Naive thymus-derived CD8-positive, alpha-beta T cell (primary cell): Measurements from ENCODE around the gene ZNF582. TPM values are rescaled to one million over a fixed set of nuclear protein-coding genes. Genes with fewer than 3 reads are reported as not detected.
"Not testable (repeated sequence)": the region's sequence is repeated elsewhere in the genome, so short reads cannot be mapped to it uniquely, and the experiment has no call there.

Experiments
- ATAC-seq, 2 donors: fragments of 150-1000 bp; cut with Tn5 transposase in 1 of 2; sonication (Bioruptor Pico), chemical (Tn5 transposase) in 1 of 2; 1 replicate in 1 of 2; 2 replicates in 1 of 2; pipeline ENCODE4 v1.10.0; 2021; ENCODE audit warnings: mild to moderate bottlenecking in 2 of 2, moderate library complexity in 2 of 2
- POLR2A ChIA-PET: fragments of 350-600 bp; sonication (Branson Sonifier 250); formaldehyde crosslinking; loops from one replicate; lab custom pipeline; 2021; ENCODE audit warnings: antibody characterized with exemption; lab: Charles Lee
- DNase-seq, 10 donors: peaks; one replicate each; pipeline versions ENCODE4 v3.0.0 to v3.0.0-alpha.2; 2020 to 2022
- H3K27ac Mint-ChIP-seq, 10 donors: one replicate each; pipeline ENCODE4 v1.8.0; 2020 to 2022; ENCODE audit warnings: mild to moderate bottlenecking in 10 of 10, mixed read lengths in 10 of 10, moderate library complexity in 4 of 10, inconsistent platforms in 1 of 10
- H3K27me3 Mint-ChIP-seq, 5 donors: one replicate each; pipeline ENCODE4 v1.8.0; 2021 to 2022; ENCODE audit warnings: mixed read lengths in 5 of 5
- H3K36me3 Mint-ChIP-seq, 3 donors: one replicate each; pipeline ENCODE4 v1.8.0; 2020 to 2022; ENCODE audit warnings: mixed read lengths in 3 of 3, mild to moderate bottlenecking in 2 of 3, inconsistent platforms in 1 of 3
- H3K4me1 Mint-ChIP-seq, 4 donors: one replicate each; pipeline ENCODE4 v1.8.0; 2021 to 2022; ENCODE audit warnings: mixed read lengths in 4 of 4
- H3K4me3 Mint-ChIP-seq, 10 donors: one replicate each; pipeline ENCODE4 v1.8.0; 2020 to 2022; ENCODE audit warnings: mild to moderate bottlenecking in 10 of 10, mixed read lengths in 10 of 10, moderate library complexity in 6 of 10, inconsistent platforms in 1 of 10
- H3K9me3 Mint-ChIP-seq, 9 donors: one replicate each; pipeline ENCODE4 v1.8.0; 2020 to 2022; ENCODE audit warnings: mixed read lengths in 9 of 9, mild to moderate bottlenecking in 3 of 9, inconsistent platforms in 1 of 9, moderate library complexity in 1 of 9
- polyA plus RNA-seq, 3 donors: library from polyadenylated mRNA; unstranded; fragments of 300-500 nt; fragmentation: Illumina TruSeq; gene quantifications; one replicate each; pipeline ENCODE4 v1.2.3, GENCODE V29; 2021
- total RNA-seq, 8 experiments: library from RNA in 2 of 8; stranded (reverse) in 2 of 8; gene quantifications; one replicate each; pipeline ENCODE4 v1.2.3 and lab custom pipeline; 2021 to 2026

The ZNF582 gene
- total and polyA plus RNA-seq, 5 experiments from 2014 or later = 5.6 to 7.1 (median 6.5) TPM

- ATAC-seq = no peak
- Mint-ChIP-seq H3K27ac (no peak overlapping the region), H3K27me3 (no peaks in the 10 kb centered on the region), H3K4me1 (peaks cover 0 to 2% (median 0%) of the 10 kb centered on the region in 4 donors), H3K36me3 (peaks cover 0 to under 1% (median 0%) of the 10 kb centered on the region in 3 donors), H3K4me3 (no peak overlapping the region), H3K9me3 (peaks cover 0 to 2% (median 0%) of the 10 kb centered on the region in 9 donors)
- POLR2A ChIA-PET = no interaction called here
- no peak for DNase-seq
These were observed 45.0 kb downstream of the ZNF582 start for GRCh38 chr19:56348289-56348877.

- no peak for DNase-seq
- no peak for ATAC-seq
- Mint-ChIP-seq H3K4me3 (no peak overlapping the region), H3K4me1 (peaks cover 0 to 2% (median 0%) of the 10 kb centered on the region in 4 donors), H3K27ac (no peak overlapping the region), H3K9me3 (peaks cover 0 to 11% (median 7%) of the 10 kb centered on the region in 9 donors), H3K36me3 (peaks cover 5 to 12% (median 11%) of the 10 kb centered on the region in 3 donors), H3K27me3 (peaks cover 6 to 10% (median 7%) of the 10 kb centered on the region in 5 donors)
- POLR2A ChIA-PET = no interaction called here
These were observed 46.1 kb downstream of the ZNF582 start for GRCh38 chr19:56347163-56347778.

GRCh38 chr19:56341948-56342347 is 51.4 kb downstream of the ZNF582 start:
- Mint-ChIP-seq H3K27me3 (peaks cover 7 to 17% (median 11%) of the 10 kb centered on the region in 5 donors), H3K9me3 (peaks cover 0 to 47% (median 17%) of the 10 kb centered on the region in 9 donors), H3K4me3 (no peak overlapping the region), H3K36me3 (peaks cover 5 to 29% (median 21%) of the 10 kb centered on the region in 3 donors), H3K27ac (no peak overlapping the region), H3K4me1 (no peaks in the 10 kb centered on the region)
- DNase-seq = no peak
- POLR2A ChIA-PET = no interaction called here
- ATAC-seq = no peak

- POLR2A ChIA-PET, ATAC-seq, H3K27ac Mint-ChIP-seq, H3K4me3 Mint-ChIP-seq, DNase-seq, H3K4me1 Mint-ChIP-seq: not testable (repeated sequence)
- peaks cover 7 to 17% (median 11%) of the 10 kb centered on the region in 5 donors for H3K27me3 Mint-ChIP-seq
- H3K9me3 Mint-ChIP-seq = peaks cover 0 to 63% (median 17%) of the 10 kb centered on the region in 9 donors
- peaks cover 5 to 29% (median 27%) of the 10 kb centered on the region in 3 donors for H3K36me3 Mint-ChIP-seq
These were observed 54.3 kb downstream of the ZNF582 start for GRCh38 chr19:56339031-56339430.

GRCh38 chr19:56337077-56337476 is 56.3 kb downstream of the ZNF582 start:
- DNase-seq, ATAC-seq, H3K27me3 Mint-ChIP-seq, POLR2A ChIA-PET, H3K4me1 Mint-ChIP-seq, H3K4me3 Mint-ChIP-seq, H3K27ac Mint-ChIP-seq: not testable (repeated sequence)
- Mint-ChIP-seq H3K36me3 (peaks cover 0 to 33% (median 14%) of the 10 kb centered on the region in 3 donors), H3K9me3 (peaks cover 0 to 70% (median 19%) of the 10 kb centered on the region in 9 donors)

- H3K27ac Mint-ChIP-seq, H3K27me3 Mint-ChIP-seq, ATAC-seq, POLR2A ChIA-PET, H3K4me1 Mint-ChIP-seq, DNase-seq, H3K4me3 Mint-ChIP-seq: not testable (repeated sequence)
- peaks cover 0 to 68% (median 20%) of the 10 kb centered on the region in 9 donors for H3K9me3 Mint-ChIP-seq
- peaks cover 0 to 24% (median 13%) of the 10 kb centered on the region in 3 donors for H3K36me3 Mint-ChIP-seq
These were observed 58.0 kb downstream of the ZNF582 start for GRCh38 chr19:56335371-56335770.

- ATAC-seq = peak in 1 of 2 donors; percentile 41
- no peak overlapping the region for H3K27ac Mint-ChIP-seq
- DNase-seq = peak in 6 of 10 donors; percentile 9 to 42 (median 31)
- peaks cover 0 to 6% (median 0%) of the 10 kb centered on the region in 5 donors for H3K27me3 Mint-ChIP-seq
- peaks cover 0 to 20% (median 8%) of the 10 kb centered on the region in 3 donors for H3K36me3 Mint-ChIP-seq
- H3K4me3 Mint-ChIP-seq = no peak overlapping the region
- no peaks in the 10 kb centered on the region for H3K4me1 Mint-ChIP-seq
- POLR2A ChIA-PET = no interaction called here
- H3K9me3 Mint-ChIP-seq = peaks cover 0 to 61% (median 16%) of the 10 kb centered on the region in 9 donors
These were observed 59.8 kb downstream of the ZNF582 start for GRCh38 chr19:56333506-56333905.

Other genes with a start within 250 kb of the ZNF582 start
- not detected for gene GALP, start 217.5 kb downstream of the ZNF582 start, total RNA-seq
- gene GALP, start 217.5 kb downstream of the ZNF582 start, polyA plus RNA-seq = not detected
- gene ZSCAN5B, start 195.8 kb downstream of the ZNF582 start, total RNA-seq = not detected
- gene ZSCAN5B, start 195.8 kb downstream of the ZNF582 start, polyA plus RNA-seq = not detected
- not detected for gene ZSCAN5C, start 191.3 kb downstream of the ZNF582 start, total RNA-seq
- not detected for gene ZSCAN5C, start 191.3 kb downstream of the ZNF582 start, polyA plus RNA-seq
- gene EDDM13, start 120.8 kb downstream of the ZNF582 start, total RNA-seq = not detected
- 1 to 10 TPM in 2 of 3 donors, not detected in 1; 1.5 to 3.0 TPM for gene EDDM13, start 120.8 kb downstream of the ZNF582 start, polyA plus RNA-seq
- 10 to 100 TPM; 12.3 to 12.4 TPM for gene ZSCAN5A, start 78.7 kb downstream of the ZNF582 start, total RNA-seq
- 1 to 10 TPM; 7.4 to 8.9 (median 7.4) TPM for gene ZSCAN5A, start 78.7 kb downstream of the ZNF582 start, polyA plus RNA-seq
- 10 to 100 TPM; 12.1 to 13.5 TPM for gene ZNF583, start 10.8 kb upstream of the ZNF582 start, total RNA-seq
- gene ZNF583, start 10.8 kb upstream of the ZNF582 start, polyA plus RNA-seq = 10 to 100 TPM; 14.0 to 17.3 (median 14.5) TPM
- 10 to 100 TPM; 12.1 to 14.7 TPM for gene ZNF667, start 83.8 kb upstream of the ZNF582 start, total RNA-seq
- 1 to 10 TPM; 4.2 to 6.5 (median 4.5) TPM for gene ZNF667, start 83.8 kb upstream of the ZNF582 start, polyA plus RNA-seq
- 10 to 100 TPM; 10.6 to 10.8 TPM for gene ZNF471, start 114.3 kb upstream of the ZNF582 start, total RNA-seq
- under 1 TPM in 2 of 3 donors, not detected in 1; 0.61 to 0.89 TPM for gene ZNF471, start 114.3 kb upstream of the ZNF582 start, polyA plus RNA-seq
- 10 to 100 TPM; 11.7 to 13.3 TPM for gene ZFP28, start 145.4 kb upstream of the ZNF582 start, total RNA-seq
- gene ZFP28, start 145.4 kb upstream of the ZNF582 start, polyA plus RNA-seq = 1 to 10 TPM in 2 of 3 donors, under 1 TPM in 1; 0.93 to 2.8 (median 1.7) TPM
- gene ZNF470, start 173.9 kb upstream of the ZNF582 start, total RNA-seq = 1 to 10 TPM; 8.5 to 9.0 TPM
- gene ZNF470, start 173.9 kb upstream of the ZNF582 start, polyA plus RNA-seq = 1 to 10 TPM; 1.7 to 3.4 (median 1.8) TPM
- gene ZNF71, start 201.8 kb upstream of the ZNF582 start, total RNA-seq = 1 to 10 TPM; 7.9 to 9.3 TPM
- gene ZNF71, start 201.8 kb upstream of the ZNF582 start, polyA plus RNA-seq = 1 to 10 TPM; 6.3 to 9.8 (median 6.9) TPM
- not detected for gene SMIM17, start 249.6 kb upstream of the ZNF582 start, total RNA-seq
- gene SMIM17, start 249.6 kb upstream of the ZNF582 start, polyA plus RNA-seq = under 1 TPM in 1 of 3 donors, not detected in 2; 0.21 TPM